Keratinocyte (primary cell): ENCODE measurements around the gene MARK1. TPM values are rescaled to one million over a fixed set of nuclear protein-coding genes. Genes with fewer than 3 reads are reported as not detected.

Experiments
- DNase-seq: peaks from one replicate; pipeline ENCODE4 v3.0.0-alpha.2; 2011; ENCODE audit warnings: low read depth, missing footprints, low spot score
- FAIRE-seq: peaks from 2 replicates; lab custom pipeline; 2011; peaks lifted over from hg19 to GRCh38; lab: Jason Lieb, UNC
- H2AFZ ChIP-seq: 2 replicates; pipeline ENCODE4 v1.6.0; 2012; ENCODE audit warnings: low read length, control low read depth, inconsistent platforms; ENCODE audit not compliant: control insufficient read depth
- H3K27ac ChIP-seq: 2 replicates; pipeline ENCODE4 v1.5.1; 2011; ENCODE audit warnings: low read length; ENCODE audit not compliant: control insufficient read depth, insufficient read depth
- H3K27me3 ChIP-seq: 3 replicates; pipeline ENCODE4 v1.6.0; 2011; ENCODE audit warnings: low read length; ENCODE audit not compliant: control insufficient read depth, insufficient read depth; ENCODE audit errors: extremely low read depth
- H3K36me3 ChIP-seq, 2 experiments: 2 replicates in 1 of 2; 3 replicates in 1 of 2; pipeline ENCODE4 v1.5.1; 2011; ENCODE audit warnings: low read length in 2 of 2, mild to moderate bottlenecking in 1 of 2; ENCODE audit not compliant: control insufficient read depth in 2 of 2, insufficient read depth in 2 of 2; ENCODE audit errors: extremely low read depth in 1 of 2
- H3K4me1 ChIP-seq: 3 replicates; pipeline ENCODE4 v1.5.1; 2011; ENCODE audit warnings: low read length; ENCODE audit not compliant: control insufficient read depth, insufficient read depth; ENCODE audit errors: extremely low read depth
- H3K4me2 ChIP-seq: 3 replicates; pipeline ENCODE4 v1.6.0; 2011; ENCODE audit warnings: low read depth, low read length; ENCODE audit not compliant: control insufficient read depth, insufficient read depth; ENCODE audit errors: extremely low read depth
- H3K4me3 ChIP-seq, 3 experiments: fragments of 200-600 bp in 1 of 3; sonication (generic) in 1 of 3; 2 replicates in 2 of 3; 3 replicates in 1 of 3; pipeline ENCODE4 v1.5.1; 2011 to 2016; ENCODE audit warnings: low read length in 3 of 3, mild to moderate bottlenecking in 3 of 3, control low read depth in 2 of 3, inconsistent platforms in 1 of 3, low read depth in 1 of 3, mixed read lengths in 1 of 3, mixed run types in 1 of 3, moderate library complexity in 1 of 3; ENCODE audit not compliant: control insufficient read depth in 2 of 3, insufficient read depth in 2 of 3; ENCODE audit errors: extremely low read depth in 1 of 3
- H3K79me2 ChIP-seq: 2 replicates; pipeline ENCODE4 v1.6.0; 2012; ENCODE audit warnings: low read length; ENCODE audit not compliant: control insufficient read depth, insufficient read depth
- H3K9ac ChIP-seq: 3 replicates; pipeline ENCODE4 v1.6.0; 2011; ENCODE audit warnings: low read length; ENCODE audit not compliant: control insufficient read depth, insufficient read depth; ENCODE audit errors: extremely low read depth
- H3K9me1 ChIP-seq: 3 replicates; pipeline ENCODE4 v1.6.0; 2011; ENCODE audit warnings: low read length; ENCODE audit not compliant: control insufficient read depth, insufficient read depth; ENCODE audit errors: extremely low read depth
- H3K9me3 ChIP-seq: 2 replicates; pipeline ENCODE4 v1.5.1; 2012; ENCODE audit warnings: low read depth, low read length; ENCODE audit not compliant: control insufficient read depth
- H4K20me1 ChIP-seq: 3 replicates; pipeline ENCODE4 v1.6.0; 2011; ENCODE audit warnings: low read length; ENCODE audit not compliant: control insufficient read depth, insufficient read depth; ENCODE audit errors: extremely low read depth
- EZH2 ChIP-seq: IDR thresholded peaks from one replicate; pipeline ENCODE4 v1.6.1; 2012; ENCODE audit warnings: inconsistent platforms, mild to moderate bottlenecking, low read length, moderate library complexity
- dilution Hi-C: fragments of 300-500 bp; cut with MboI; formaldehyde crosslinking; loops from one replicate; pipeline ENCODE4 v1.7.0; 2020; ENCODE audit warnings: low sequenced_read_pairs; ENCODE audit not compliant: extremely low pct_ligation_motif_present
- polyA plus RNA-seq, 5 experiments: library from polyadenylated mRNA; depleted of rRNA in 3 of 5; stranded (reverse) in 3 of 5; stranded (forward) in 1 of 5; unstranded in 1 of 5; fragments of >200 nt; gene quantifications; 1 replicate in 1 of 5; 2 replicates in 3 of 5; 3 replicates in 1 of 5; pipeline versions ENCODE4 v1.2.1 to v1.2.3, GENCODE V29; 2011 to 2012; ENCODE audit warnings: missing spikeins in 2 of 5, low read depth in 1 of 5, low replicate concordance in 1 of 5
- TF ChIP-seq, protein P1 (sequence below), 3 experiments: IDR thresholded peaks in 1 of 3; conservative IDR thresholded peaks in 1 of 3; optimal IDR thresholded peaks in 1 of 3; 2 replicates in 2 of 3; 3 replicates in 1 of 3; pipeline versions ENCODE3 to v1.5.1; 2011; ENCODE audit warnings: low read length in 3 of 3, mild to moderate bottlenecking in 3 of 3, moderate library complexity in 2 of 3, control low read depth in 1 of 3, inconsistent platforms in 1 of 3; ENCODE audit not compliant: insufficient read depth in 2 of 3; ENCODE audit errors: extremely low read depth in 1 of 3

MARK1 gene
- polyA plus RNA-seq, 1 donor (not counting 4 experiments of a cell fraction or from before 2014, with no cell fraction given) = 8.4 TPM

DNA sequence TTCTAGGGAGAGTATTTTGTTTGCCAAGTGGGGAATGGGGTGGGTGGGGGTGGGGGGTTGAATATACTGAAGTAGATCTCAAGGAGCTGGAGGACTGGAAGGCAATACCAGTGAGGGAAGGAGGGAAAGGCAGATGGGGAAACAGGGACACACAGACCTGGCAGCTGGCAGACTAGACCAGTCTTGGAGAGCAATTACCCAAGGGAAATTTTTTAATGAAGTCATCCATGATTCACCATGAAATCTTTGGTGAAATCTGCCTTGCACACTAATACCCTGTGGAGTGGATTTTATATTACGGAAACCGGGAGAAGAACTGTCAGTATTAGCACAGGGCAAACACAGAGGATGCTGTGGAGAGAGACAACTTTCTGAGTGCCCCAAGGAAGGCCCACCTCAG, 29.7 kb upstream of the MARK1 start:
- Histone ChIP-seq H3K79me2 (no peaks in the 10 kb centered on the region), H3K27me3 (no peaks in the 10 kb centered on the region), H3K9ac (no peak overlapping the region), H3K36me3 (no peaks in the 10 kb centered on the region), H3K4me1 (peaks cover 15% of the 10 kb centered on the region), H2AFZ (no peak overlapping the region), H3K9me1 (no peaks in the 10 kb centered on the region), H3K4me2 (no peak overlapping the region), H4K20me1 (no peaks in the 10 kb centered on the region), H3K4me3 (no peak overlapping the region), H3K27ac (peak overlapping the region; percentile 0), H3K9me3 (no peaks in the 10 kb centered on the region)
- dilution Hi-C loops = no loop called here
- TF ChIP-seq, protein P1, sequence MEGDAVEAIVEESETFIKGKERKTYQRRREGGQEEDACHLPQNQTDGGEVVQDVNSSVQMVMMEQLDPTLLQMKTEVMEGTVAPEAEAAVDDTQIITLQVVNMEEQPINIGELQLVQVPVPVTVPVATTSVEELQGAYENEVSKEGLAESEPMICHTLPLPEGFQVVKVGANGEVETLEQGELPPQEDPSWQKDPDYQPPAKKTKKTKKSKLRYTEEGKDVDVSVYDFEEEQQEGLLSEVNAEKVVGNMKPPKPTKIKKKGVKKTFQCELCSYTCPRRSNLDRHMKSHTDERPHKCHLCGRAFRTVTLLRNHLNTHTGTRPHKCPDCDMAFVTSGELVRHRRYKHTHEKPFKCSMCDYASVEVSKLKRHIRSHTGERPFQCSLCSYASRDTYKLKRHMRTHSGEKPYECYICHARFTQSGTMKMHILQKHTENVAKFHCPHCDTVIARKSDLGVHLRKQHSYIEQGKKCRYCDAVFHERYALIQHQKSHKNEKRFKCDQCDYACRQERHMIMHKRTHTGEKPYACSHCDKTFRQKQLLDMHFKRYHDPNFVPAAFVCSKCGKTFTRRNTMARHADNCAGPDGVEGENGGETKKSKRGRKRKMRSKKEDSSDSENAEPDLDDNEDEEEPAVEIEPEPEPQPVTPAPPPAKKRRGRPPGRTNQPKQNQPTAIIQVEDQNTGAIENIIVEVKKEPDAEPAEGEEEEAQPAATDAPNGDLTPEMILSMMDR (optimal IDR thresholded peaks at IDR 0.05 in 1 of 3, IDR thresholded peaks at IDR 0.05 in 1 of 3, conservative IDR thresholded peaks at IDR 0.05 in 1 of 3; ENCODE audit: extremely low read depth in 1 of 3, insufficient read depth in 2 of 3, low read length in 3 of 3) = no peak
- peak; percentile 39 for FAIRE-seq
- no peak for DNase-seq

- Histone ChIP-seq H3K4me2 (no peak overlapping the region), H3K9ac (no peak overlapping the region), H4K20me1 (no peaks in the 10 kb centered on the region), H3K36me3 (no peaks in the 10 kb centered on the region), H3K9me1 (no peaks in the 10 kb centered on the region), H3K79me2 (no peaks in the 10 kb centered on the region), H3K9me3 (no peaks in the 10 kb centered on the region), H3K4me1 (peaks cover 15% of the 10 kb centered on the region), H3K4me3 (no peak overlapping the region), H3K27me3 (no peaks in the 10 kb centered on the region), H2AFZ (no peak overlapping the region), H3K27ac (no peak overlapping the region)
- DNase-seq (no peak), FAIRE-seq (no peak)
- TF ChIP-seq, protein P1 (optimal IDR thresholded peaks at IDR 0.05 in 1 of 3, IDR thresholded peaks at IDR 0.05 in 1 of 3, conservative IDR thresholded peaks at IDR 0.05 in 1 of 3; ENCODE audit: extremely low read depth in 1 of 3, insufficient read depth in 2 of 3, low read length in 3 of 3) = no peak
- no peak for TF ChIP-seq EZH2
- dilution Hi-C loops = no loop called here
Measured at GRCh38 chr1:220500372-220500771, 27.6 kb upstream of the MARK1 start.
